Stomach (tissue), 9 donors: Measurements from ENCODE around the gene NKAIN2. TPM values are rescaled to one million over a fixed set of nuclear protein-coding genes. Genes with fewer than 3 reads are reported as not detected.

Source experiments
- DNase-seq, 2 donors: peaks; one replicate each; pipeline versions ENCODE4 v3.0.0 to v3.0.0-alpha.2; 2013 to 2019
- H3K27ac ChIP-seq, 5 donors: fragments of 200-600 bp in 4 of 5; sonication (generic) in 4 of 5; one replicate each; pipeline ENCODE4 v1.5.1; 2013 to 2019; ENCODE audit warnings: mild to moderate bottlenecking in 1 of 5, moderate library complexity in 1 of 5
- H3K27me3 ChIP-seq, 3 donors: fragments of 200-600 bp; sonication (generic); one replicate each; pipeline ENCODE4 v1.5.1; 2017 to 2019; ENCODE audit warnings: mixed run types in 1 of 3
- H3K36me3 ChIP-seq, 4 donors: fragments of 200-600 bp; sonication (generic); 1 replicate in 3 of 4; 2 replicates in 1 of 4; pipeline ENCODE4 v1.5.1; 2016 to 2019
- H3K4me1 ChIP-seq, 4 donors: fragments of 200-600 bp; sonication (generic); one replicate each; pipeline ENCODE4 v1.5.1; 2016 to 2019
- H3K4me3 ChIP-seq, 4 donors: fragments of 200-600 bp; sonication (generic) in 3 of 4; one replicate each; pipeline ENCODE4 v1.5.1; 2016 to 2019; ENCODE audit warnings: mild to moderate bottlenecking in 1 of 4
- H3K9me3 ChIP-seq, 4 donors: fragments of 200-600 bp; sonication (generic); one replicate each; pipeline ENCODE4 v1.5.1; 2016 to 2019
- CTCF ChIP-seq, 7 experiments: fragments of 450-650 bp in 4 of 7; fragments of 200-600 bp in 3 of 7; sonication (generic) in 3 of 7; IDR thresholded peaks; one replicate each; pipeline ENCODE4 v1.5.1; 2016 to 2019; ENCODE audit warnings: antibody characterized with exemption in 7 of 7, control low read depth in 2 of 7, mild to moderate bottlenecking in 1 of 7
- EP300 ChIP-seq: sonication (generic); formaldehyde crosslinking; IDR thresholded peaks from one replicate; pipeline ENCODE4 v1.6.1; 2017; ENCODE audit warnings: antibody characterized with exemption
- POLR2A ChIP-seq, 4 donors: fragments of 450-650 bp; IDR thresholded peaks; one replicate each; pipeline ENCODE4 v1.6.1; 2016; ENCODE audit warnings: antibody characterized with exemption in 4 of 4, control low read depth in 2 of 4, mild to moderate bottlenecking in 1 of 4, moderate library complexity in 1 of 4
- POLR2AphosphoS5 ChIP-seq, 3 donors: sonication (generic); formaldehyde crosslinking; IDR thresholded peaks; one replicate each; pipeline ENCODE4 v1.6.1; 2016; ENCODE audit warnings: antibody characterized with exemption in 3 of 3
- WGBS, 5 donors: extraction: QIAGEN DNeasy Blood & Tissue Kit in 3 of 5; methylation state at CpG; one replicate each; pipeline versions ENCODE4 v1.1.5 to v1.1.7; 2013 to 2018; 5-methylcytosine and 5-hydroxymethylcytosine counted together
- intact Hi-C: fragments of 100-400 bp; cut with DNase I; formaldehyde crosslinking; loops from one replicate; pipeline ENCODE4 v1.15.1; 2023; ENCODE audit warnings: low total_unique reads
- polyA plus RNA-seq, 3 donors: library from polyadenylated mRNA; stranded (reverse); fragments of 200-250 nt; gene quantifications; one replicate each; pipeline ENCODE4 v1.2.3, GENCODE V29; 2013
- total RNA-seq, 5 donors: library from RNA; depleted of rRNA; stranded (reverse); fragments of >200 nt; gene quantifications; one replicate each; pipeline versions ENCODE4 v1.1.0 to v1.2.3, GENCODE V29; 2014 to 2016
- donor health status: healthy with polysubstance abuse.
- donor health status: Bipolar disorder and iron deficiency.
- donor health status: healthy.

NKAIN2 gene
- total and polyA plus RNA-seq, 8 donors = 0.13 to 9.6 (median 1.5) TPM; not detected in 5

DNA sequence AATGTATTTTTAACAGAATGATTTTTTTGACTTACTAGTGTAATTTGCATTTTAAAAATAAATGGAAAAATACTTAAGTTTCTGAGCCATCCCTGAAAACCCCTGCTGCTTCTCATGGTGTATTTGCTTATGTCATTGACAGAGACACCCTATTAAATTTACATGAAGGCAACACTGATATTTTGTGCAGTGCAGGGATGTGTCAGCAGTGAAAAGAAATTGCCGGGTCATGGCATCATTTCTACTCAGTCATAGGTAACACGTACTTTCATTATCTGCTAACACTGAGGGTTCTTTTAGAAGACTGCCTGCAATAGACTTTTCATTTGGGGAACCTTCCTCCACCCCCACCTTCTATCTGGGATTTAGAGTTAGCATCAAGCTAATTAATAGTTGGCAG, 1021.9 kb downstream of the NKAIN2 start:
- intact Hi-C loops = no loop called here
- no peaks in the 10 kb centered on the region for H3K9me3 ChIP-seq
- H3K36me3 ChIP-seq = no peaks in the 10 kb centered on the region
- no peak for DNase-seq
- no peak overlapping the region for H3K27ac ChIP-seq
- WGBS, 5 donors = 35 to 55% (median 45%) methylated on average over 2 of the region's 2 CpGs
- peaks cover 0 to 13% (median 0%) of the 10 kb centered on the region in 4 donors for H3K4me1 ChIP-seq
- no peaks in the 10 kb centered on the region for H3K27me3 ChIP-seq
- no peak for TF ChIP-seq POLR2A (IDR thresholded peaks at IDR 0.05)
- TF ChIP-seq EP300 = no peak
- no peak for TF ChIP-seq POLR2AphosphoS5 (IDR thresholded peaks at IDR 0.05)
- no peak for TF ChIP-seq CTCF (IDR thresholded peaks at IDR 0.05)
- no peak overlapping the region for H3K4me3 ChIP-seq

- no peaks in the 10 kb centered on the region for H3K9me3 ChIP-seq
- TF ChIP-seq POLR2A (IDR thresholded peaks at IDR 0.05) = no peak
- TF ChIP-seq EP300 = no peak
- TF ChIP-seq POLR2AphosphoS5 (IDR thresholded peaks at IDR 0.05) = no peak
- no peak for TF ChIP-seq CTCF (IDR thresholded peaks at IDR 0.05)
- 94 to 100% (median 96%) methylated on average over 1 of the region's 1 CpG for WGBS, 5 donors
- intact Hi-C loops = no loop called here
- no peak for DNase-seq
- H3K27ac ChIP-seq = no peak overlapping the region
- no peaks in the 10 kb centered on the region for H3K27me3 ChIP-seq
- no peaks in the 10 kb centered on the region for H3K36me3 ChIP-seq
- no peak overlapping the region for H3K4me3 ChIP-seq
- H3K4me1 ChIP-seq = peaks cover 0 to 6% (median 0%) of the 10 kb centered on the region in 4 donors
Observed at GRCh38 chr6:124829822-124830221, 1026.2 kb downstream of the NKAIN2 start.

DNA sequence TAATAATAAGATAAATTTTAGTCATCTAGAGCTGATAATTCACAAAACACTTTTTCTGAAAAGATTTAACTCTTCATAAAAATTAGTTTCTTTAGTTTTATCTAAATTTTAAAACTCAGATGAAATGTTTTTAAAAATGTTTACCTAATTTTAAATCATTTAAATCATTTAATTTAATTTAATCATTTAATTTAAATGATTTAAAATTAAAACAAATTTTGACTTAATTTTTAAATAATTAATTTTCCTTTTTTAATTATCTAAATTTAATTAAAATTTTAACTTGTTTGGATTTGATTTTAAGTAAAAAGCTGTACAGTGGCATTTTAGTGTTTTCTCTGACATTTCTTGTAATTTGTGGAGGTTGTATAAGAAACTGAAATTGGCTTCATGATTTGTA, 1026.8 kb downstream of the NKAIN2 start:
- H3K27ac ChIP-seq = no peak overlapping the region
- no peak for DNase-seq
- peaks cover 0 to 6% (median 0%) of the 10 kb centered on the region in 4 donors for H3K4me1 ChIP-seq
- TF ChIP-seq CTCF (IDR thresholded peaks at IDR 0.05) (no peak), EP300 (no peak), POLR2A (IDR thresholded peaks at IDR 0.05) (no peak), POLR2AphosphoS5 (IDR thresholded peaks at IDR 0.05) (no peak)
- intact Hi-C loops = no loop called here
- H3K4me3 ChIP-seq = no peak overlapping the region
- H3K36me3 ChIP-seq = no peaks in the 10 kb centered on the region
- H3K27me3 ChIP-seq = no peaks in the 10 kb centered on the region
- H3K9me3 ChIP-seq = no peaks in the 10 kb centered on the region

- Histone ChIP-seq H3K4me1 (no peaks in the 10 kb centered on the region), H3K27me3 (no peaks in the 10 kb centered on the region), H3K9me3 (no peaks in the 10 kb centered on the region), H3K27ac (no peak overlapping the region), H3K4me3 (no peak overlapping the region), H3K36me3 (no peaks in the 10 kb centered on the region)
- 75 to 96% (median 86%) methylated on average over 1 of the region's 1 CpG for WGBS, 5 donors
- intact Hi-C loops = no loop called here
- DNase-seq = no peak
- TF ChIP-seq EP300 = no peak
Observed at GRCh38 chr6:124854338-124854922, 1050.8 kb downstream of the NKAIN2 start.

- Histone ChIP-seq H3K9me3 (no peaks in the 10 kb centered on the region), H3K4me1 (no peaks in the 10 kb centered on the region), H3K27ac (no peak overlapping the region), H3K4me3 (no peak overlapping the region), H3K27me3 (no peaks in the 10 kb centered on the region), H3K36me3 (no peaks in the 10 kb centered on the region)
- WGBS, 5 donors = 36 to 47% (median 44%) methylated on average over 3 of the region's 3 CpGs
- intact Hi-C loops = no loop called here
- no peak for TF ChIP-seq POLR2AphosphoS5 (IDR thresholded peaks at IDR 0.05)
- DNase-seq = no peak
Observed at GRCh38 chr6:124857746-124858145, 1054.1 kb downstream of the NKAIN2 start.
